Astrocyte of the cerebellum (primary cell): ENCODE results near the gene OR7G2.

Experiments used
- DNase-seq: peaks from one replicate; pipeline ENCODE4 v3.0.0-alpha.2; 2011; ENCODE audit warnings: low read depth
- H3K4me3 ChIP-seq: 2 replicates; pipeline ENCODE4 v1.5.1; 2011; ENCODE audit warnings: mild to moderate bottlenecking, low read depth, low read length, moderate library complexity
- CTCF ChIP-seq: IDR thresholded peaks from 2 replicates; pipeline ENCODE4 v1.5.1; 2012; ENCODE audit warnings: low read length, low read depth, moderate library complexity, mild to moderate bottlenecking; ENCODE audit errors: missing control alignments
- in situ Hi-C: cut with HindIII; loops from 2 replicates; pipeline ENCODE4 v1.10.0; 2017; ENCODE audit warnings: low sequenced_read_pairs

The OR7G2 gene

GRCh38 chr19:9052894-9053293 lies 54.4 kb downstream of the OR7G2 start:
- TF ChIP-seq CTCF, result no peak
- in situ Hi-C loops, result no loop called here

More at GRCh38 chr19:9052894-9053293, 54.4 kb downstream of the OR7G2 start:
- H3K4me3 ChIP-seq, result no peak overlapping the region
- DNase-seq, result no peak
